Measurements from ENCODE around the gene ARL2BP.
"Not testable (repeated sequence)": the region's sequence is repeated elsewhere in the genome, so short reads cannot be mapped to it uniquely, and the experiment has no call there.

The ARL2BP gene

DNA sequence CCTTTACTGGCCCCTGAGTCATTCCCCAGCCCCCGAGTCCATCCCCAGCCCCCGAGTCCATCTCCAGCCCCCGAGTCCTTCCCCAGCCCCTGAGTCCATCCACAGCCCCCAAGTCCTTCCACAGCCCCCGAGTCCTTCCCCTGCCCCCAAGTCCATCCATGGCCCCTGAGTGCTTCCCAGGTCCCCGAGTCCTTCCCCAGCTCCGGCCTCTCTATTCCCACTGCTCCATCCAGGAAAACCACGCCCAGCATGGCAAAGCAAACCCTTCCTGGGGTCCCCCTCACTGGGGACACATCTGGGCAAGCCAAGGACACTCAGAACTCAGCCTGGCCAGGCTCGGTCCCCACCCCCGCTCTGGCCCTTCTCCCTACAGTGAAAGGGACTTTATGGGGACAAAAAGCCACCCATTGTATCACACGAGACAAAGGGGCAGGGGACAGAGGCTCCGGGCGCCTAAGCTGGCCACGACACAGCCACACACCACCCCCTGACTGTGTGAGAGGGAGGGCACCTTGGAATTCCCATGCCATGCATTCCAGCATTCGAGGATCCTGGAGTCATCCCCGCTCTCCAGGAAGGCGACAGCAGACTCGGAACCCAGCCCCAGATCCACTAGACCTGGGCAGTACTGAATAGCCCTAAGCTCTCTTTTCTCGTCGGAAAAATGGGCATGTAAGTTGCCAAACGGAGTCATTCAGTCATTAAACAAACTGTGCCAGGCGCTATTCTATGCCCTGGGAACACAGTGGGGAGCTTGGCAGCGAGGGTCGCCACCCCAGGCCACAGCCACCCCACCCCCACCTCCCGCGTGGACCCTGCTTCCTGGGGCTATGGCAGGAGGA is 25.4 kb downstream of the ARL2BP start:
- no peaks in the 10 kb centered on the region for H3K36me3 ChIP-seq (ENCODE audit: control insufficient read depth in 2 of 2, insufficient read depth in 2 of 2, low read length in 2 of 2)
- peak overlapping the region in 1 of 2 donors; percentile 10 for H3K9ac ChIP-seq (ENCODE audit: low read depth in 1 of 2, low read length in 2 of 2)
- H3K4me1 ChIP-seq (ENCODE audit: control insufficient read depth in 2 of 2, insufficient read depth in 2 of 2, low read length in 2 of 2), result peaks cover 15 to 39% of the 10 kb centered on the region in 2 donors
- no peak overlapping the region for H3K4me3 ChIP-seq (ENCODE audit: low read length in 2 of 2)
- H3K27me3 ChIP-seq (ENCODE audit: control insufficient read depth in 2 of 2, insufficient read depth in 2 of 2, low read length in 2 of 2), result no peaks in the 10 kb centered on the region
- H3K27ac ChIP-seq (ENCODE audit: low read depth in 2 of 2, low read length in 2 of 2), result no peak overlapping the region
- H3K9me3 ChIP-seq (ENCODE audit: control insufficient read depth in 2 of 2, low read length in 2 of 2), result no peaks in the 10 kb centered on the region

DNA sequence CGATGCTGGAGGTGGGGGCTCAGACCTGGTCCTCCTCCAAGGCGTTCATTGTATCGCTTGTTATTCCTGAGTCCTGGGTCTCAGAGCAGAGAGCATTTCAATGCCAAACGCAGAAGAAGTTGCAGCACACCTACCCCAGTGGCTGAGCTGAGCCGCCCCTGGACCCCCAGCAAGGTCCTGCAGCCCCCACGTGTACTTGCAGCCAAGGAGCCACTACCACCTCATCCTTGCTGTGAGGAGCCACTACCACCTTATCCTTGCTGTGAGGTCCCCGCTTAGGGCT is 25.9 kb downstream of the ARL2BP start:
- no peaks in the 10 kb centered on the region for H3K27me3 ChIP-seq (ENCODE audit: control insufficient read depth in 2 of 2, insufficient read depth in 2 of 2, low read length in 2 of 2)
- H3K9me3 ChIP-seq (ENCODE audit: control insufficient read depth in 2 of 2, low read length in 2 of 2), result no peaks in the 10 kb centered on the region
- H3K27ac ChIP-seq (ENCODE audit: low read depth in 2 of 2, low read length in 2 of 2), result no peak overlapping the region
- H3K36me3 ChIP-seq (ENCODE audit: control insufficient read depth in 2 of 2, insufficient read depth in 2 of 2, low read length in 2 of 2), result no peaks in the 10 kb centered on the region
- H3K9ac ChIP-seq (ENCODE audit: low read depth in 1 of 2, low read length in 2 of 2), result no peak overlapping the region
- H3K4me1 ChIP-seq (ENCODE audit: control insufficient read depth in 2 of 2, insufficient read depth in 2 of 2, low read length in 2 of 2), result peaks cover 12 to 35% of the 10 kb centered on the region in 2 donors
- H3K4me3 ChIP-seq (ENCODE audit: low read length in 2 of 2), result no peak overlapping the region

DNA sequence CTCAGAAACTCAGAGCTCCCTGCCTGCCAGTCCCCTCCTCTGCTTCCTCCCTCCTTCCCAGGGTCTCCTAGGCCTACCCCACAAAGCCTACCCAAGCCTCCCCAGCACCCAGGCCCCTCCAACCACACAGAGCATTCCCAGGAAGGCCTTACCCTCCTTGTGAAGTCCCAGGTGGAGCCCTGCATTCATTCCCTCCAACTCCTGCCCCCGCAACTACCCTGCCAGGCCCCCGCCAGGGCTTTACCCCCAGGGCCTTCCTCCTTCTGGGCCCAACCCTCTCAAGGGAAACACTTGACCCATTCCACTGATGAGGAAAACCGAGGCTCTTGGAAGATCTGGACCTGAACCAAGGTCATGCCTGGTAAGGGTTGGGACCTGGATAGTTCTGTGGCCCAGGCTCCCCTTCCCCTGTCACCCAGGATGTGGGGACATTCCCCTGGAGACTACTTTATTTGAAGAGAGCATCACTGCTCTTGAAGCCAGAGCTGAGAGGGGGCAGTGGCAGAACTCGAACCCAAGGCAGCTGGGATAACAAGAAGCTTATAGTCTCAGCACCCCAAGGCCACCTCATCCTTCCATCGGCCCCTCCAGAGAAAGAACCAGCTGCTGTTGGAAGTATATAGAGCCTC is 26.9 kb downstream of the ARL2BP start:
- H3K27me3 ChIP-seq (ENCODE audit: control insufficient read depth in 2 of 2, insufficient read depth in 2 of 2, low read length in 2 of 2), result no peaks in the 10 kb centered on the region
- no peak overlapping the region for H3K4me3 ChIP-seq (ENCODE audit: low read length in 2 of 2)
- no peaks in the 10 kb centered on the region for H3K9me3 ChIP-seq (ENCODE audit: control insufficient read depth in 2 of 2, low read length in 2 of 2)
- H3K4me1 ChIP-seq (ENCODE audit: control insufficient read depth in 2 of 2, insufficient read depth in 2 of 2, low read length in 2 of 2), result peaks cover 8 to 32% of the 10 kb centered on the region in 2 donors
- H3K36me3 ChIP-seq (ENCODE audit: control insufficient read depth in 2 of 2, insufficient read depth in 2 of 2, low read length in 2 of 2), result no peaks in the 10 kb centered on the region
- H3K9ac ChIP-seq (ENCODE audit: low read depth in 1 of 2, low read length in 2 of 2), result no peak overlapping the region
- no peak overlapping the region for H3K27ac ChIP-seq (ENCODE audit: low read depth in 2 of 2, low read length in 2 of 2)

DNA sequence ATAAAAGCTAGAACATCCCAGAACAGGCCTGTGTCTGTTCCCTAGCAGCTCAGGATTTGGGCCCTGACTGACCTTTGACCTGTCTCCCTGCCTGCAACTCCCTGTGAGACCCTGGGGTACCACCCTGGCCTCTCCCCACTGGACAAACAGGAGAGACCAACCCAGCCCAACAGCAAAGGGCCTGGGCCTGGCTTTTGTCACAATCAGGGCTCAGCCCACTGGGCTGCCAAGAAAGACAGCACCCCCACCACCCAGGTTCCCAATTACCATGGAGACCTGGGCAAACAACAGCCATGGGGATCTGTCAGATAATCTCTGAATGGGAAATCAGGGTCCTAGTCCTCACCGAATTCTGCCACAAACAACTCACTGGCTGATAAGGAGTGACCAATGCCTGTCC is 28.3 kb downstream of the ARL2BP start:
- no peaks in the 10 kb centered on the region for H3K36me3 ChIP-seq (ENCODE audit: control insufficient read depth in 2 of 2, insufficient read depth in 2 of 2, low read length in 2 of 2)
- H3K9me3 ChIP-seq (ENCODE audit: control insufficient read depth in 2 of 2, low read length in 2 of 2), result no peaks in the 10 kb centered on the region
- H3K4me3 ChIP-seq (ENCODE audit: low read length in 2 of 2), result no peak overlapping the region
- H3K9ac ChIP-seq (ENCODE audit: low read depth in 1 of 2, low read length in 2 of 2), result no peak overlapping the region
- no peaks in the 10 kb centered on the region for H3K27me3 ChIP-seq (ENCODE audit: control insufficient read depth in 2 of 2, insufficient read depth in 2 of 2, low read length in 2 of 2)
- no peak overlapping the region for H3K27ac ChIP-seq (ENCODE audit: low read depth in 2 of 2, low read length in 2 of 2)
- H3K4me1 ChIP-seq (ENCODE audit: control insufficient read depth in 2 of 2, insufficient read depth in 2 of 2, low read length in 2 of 2), result peaks cover 9 to 22% of the 10 kb centered on the region in 2 donors

DNA sequence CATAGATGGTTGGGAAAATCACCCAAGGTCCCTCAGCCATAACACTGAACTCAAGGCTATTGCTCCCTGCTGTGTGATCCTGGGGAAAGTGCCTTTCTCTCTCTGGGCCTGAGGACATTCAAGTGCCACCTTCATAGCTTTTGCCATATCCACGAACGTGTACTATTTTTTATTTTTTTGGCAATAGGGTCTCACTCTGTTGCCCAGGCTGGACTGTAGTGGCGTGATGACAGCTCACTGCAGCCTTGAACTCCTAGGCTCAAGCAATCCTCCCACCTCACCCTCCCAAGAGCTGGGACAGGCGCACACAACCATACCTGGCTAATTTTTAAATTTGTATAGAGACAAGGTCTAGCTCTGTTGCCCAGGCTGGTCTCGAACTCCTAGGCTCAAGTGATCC is 28.8 kb downstream of the ARL2BP start:
- no peak overlapping the region for H3K4me3 ChIP-seq (ENCODE audit: low read length in 2 of 2)
- H3K9me3 ChIP-seq (ENCODE audit: control insufficient read depth in 2 of 2, low read length in 2 of 2), result no peaks in the 10 kb centered on the region
- H3K27me3 ChIP-seq (ENCODE audit: control insufficient read depth in 2 of 2, insufficient read depth in 2 of 2, low read length in 2 of 2), result no peaks in the 10 kb centered on the region
- H3K36me3 ChIP-seq (ENCODE audit: control insufficient read depth in 2 of 2, insufficient read depth in 2 of 2, low read length in 2 of 2), result no peaks in the 10 kb centered on the region
- H3K27ac ChIP-seq (ENCODE audit: low read depth in 2 of 2, low read length in 2 of 2), result no peak overlapping the region
- peaks cover 9 to 18% of the 10 kb centered on the region in 2 donors for H3K4me1 ChIP-seq (ENCODE audit: control insufficient read depth in 2 of 2, insufficient read depth in 2 of 2, low read length in 2 of 2)
- no peak overlapping the region for H3K9ac ChIP-seq (ENCODE audit: low read depth in 1 of 2, low read length in 2 of 2)

DNA sequence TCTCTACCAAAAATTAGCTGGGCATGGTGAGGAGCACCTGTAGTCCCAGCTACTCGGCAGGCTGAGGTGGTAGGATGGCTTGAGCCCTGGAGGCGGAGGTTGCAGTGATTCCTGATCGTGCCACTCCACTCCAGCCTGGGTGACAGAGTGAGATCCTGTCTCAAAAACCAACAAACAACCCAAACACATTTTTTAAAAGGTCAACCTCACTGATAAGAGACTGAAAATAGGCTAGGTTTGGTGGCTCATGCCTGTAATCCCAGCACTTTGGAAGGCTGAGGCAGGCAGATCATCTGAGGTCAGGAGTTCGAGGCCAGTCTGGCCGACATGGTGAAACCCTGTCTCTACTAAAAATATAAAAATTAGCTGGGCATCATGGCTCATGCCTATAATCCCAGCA is 30.9 kb downstream of the ARL2BP start:
- H3K4me1 ChIP-seq (ENCODE audit: control insufficient read depth in 2 of 2, insufficient read depth in 2 of 2, low read length in 2 of 2), result peaks cover 6 to 21% of the 10 kb centered on the region in 2 donors
- H3K27me3 ChIP-seq (ENCODE audit: control insufficient read depth in 2 of 2, insufficient read depth in 2 of 2, low read length in 2 of 2); H3K27ac ChIP-seq (ENCODE audit: low read depth in 2 of 2, low read length in 2 of 2); H3K9ac ChIP-seq (ENCODE audit: low read depth in 1 of 2, low read length in 2 of 2); H3K9me3 ChIP-seq (ENCODE audit: control insufficient read depth in 2 of 2, low read length in 2 of 2); H3K4me3 ChIP-seq (ENCODE audit: low read length in 2 of 2); H3K36me3 ChIP-seq (ENCODE audit: control insufficient read depth in 2 of 2, insufficient read depth in 2 of 2, low read length in 2 of 2): not testable (repeated sequence)

DNA sequence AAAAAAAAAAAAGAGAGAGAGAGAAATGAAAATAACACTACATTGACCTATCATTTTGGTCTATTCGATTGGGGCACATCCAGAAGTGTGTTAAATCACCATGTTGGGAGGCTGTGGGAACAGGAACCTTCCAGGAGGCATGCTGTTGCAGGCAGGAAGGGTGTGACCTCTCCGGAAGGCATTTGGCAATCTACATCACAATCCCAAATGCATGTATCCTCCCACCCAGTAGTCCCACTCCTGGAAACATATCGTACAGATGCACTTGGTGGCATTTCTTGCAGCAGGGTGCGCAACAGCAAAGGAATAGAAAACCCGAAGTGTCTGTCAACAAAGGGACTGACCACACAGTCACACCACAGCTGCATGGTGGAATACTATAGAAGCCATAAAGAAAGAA is 31.5 kb downstream of the ARL2BP start:
- Histone ChIP-seq H3K4me1 (ENCODE audit: control insufficient read depth in 2 of 2, insufficient read depth in 2 of 2, low read length in 2 of 2) (peaks cover 6 to 21% of the 10 kb centered on the region in 2 donors), H3K9me3 (ENCODE audit: control insufficient read depth in 2 of 2, low read length in 2 of 2) (no peaks in the 10 kb centered on the region), H3K27me3 (ENCODE audit: control insufficient read depth in 2 of 2, insufficient read depth in 2 of 2, low read length in 2 of 2) (no peaks in the 10 kb centered on the region), H3K27ac (ENCODE audit: low read depth in 2 of 2, low read length in 2 of 2) (no peak overlapping the region), H3K36me3 (ENCODE audit: control insufficient read depth in 2 of 2, insufficient read depth in 2 of 2, low read length in 2 of 2) (no peaks in the 10 kb centered on the region), H3K9ac (ENCODE audit: low read depth in 1 of 2, low read length in 2 of 2) (no peak overlapping the region), H3K4me3 (ENCODE audit: low read length in 2 of 2) (no peak overlapping the region)

DNA sequence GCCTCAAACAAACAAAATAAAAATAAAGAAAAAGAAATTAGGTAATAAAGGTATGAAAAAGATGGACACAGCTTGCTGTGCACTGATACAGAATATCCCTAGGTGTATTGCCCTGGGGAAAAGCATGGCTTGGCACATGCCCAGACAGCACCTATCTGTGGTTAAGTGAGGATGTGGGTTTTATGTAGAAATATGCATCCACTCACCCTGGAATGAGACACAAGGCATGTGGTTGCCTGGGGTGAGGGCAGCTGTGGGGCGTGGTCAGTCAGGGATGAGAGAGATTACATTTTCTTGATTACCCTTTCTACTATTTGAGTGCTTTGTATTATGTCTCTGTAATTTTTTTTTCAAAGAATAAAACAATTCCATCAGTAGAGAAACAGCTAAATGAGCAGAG is 32.5 kb downstream of the ARL2BP start:
- H3K4me3 ChIP-seq (ENCODE audit: low read length in 2 of 2), result no peak overlapping the region
- no peak overlapping the region for H3K27ac ChIP-seq (ENCODE audit: low read depth in 2 of 2, low read length in 2 of 2)
- no peaks in the 10 kb centered on the region for H3K36me3 ChIP-seq (ENCODE audit: control insufficient read depth in 2 of 2, insufficient read depth in 2 of 2, low read length in 2 of 2)
- H3K4me1 ChIP-seq (ENCODE audit: control insufficient read depth in 2 of 2, insufficient read depth in 2 of 2, low read length in 2 of 2), result peaks cover 6 to 21% of the 10 kb centered on the region in 2 donors
- no peaks in the 10 kb centered on the region for H3K9me3 ChIP-seq (ENCODE audit: control insufficient read depth in 2 of 2, low read length in 2 of 2)
- no peak overlapping the region for H3K9ac ChIP-seq (ENCODE audit: low read depth in 1 of 2, low read length in 2 of 2)
- H3K27me3 ChIP-seq (ENCODE audit: control insufficient read depth in 2 of 2, insufficient read depth in 2 of 2, low read length in 2 of 2), result no peaks in the 10 kb centered on the region

DNA sequence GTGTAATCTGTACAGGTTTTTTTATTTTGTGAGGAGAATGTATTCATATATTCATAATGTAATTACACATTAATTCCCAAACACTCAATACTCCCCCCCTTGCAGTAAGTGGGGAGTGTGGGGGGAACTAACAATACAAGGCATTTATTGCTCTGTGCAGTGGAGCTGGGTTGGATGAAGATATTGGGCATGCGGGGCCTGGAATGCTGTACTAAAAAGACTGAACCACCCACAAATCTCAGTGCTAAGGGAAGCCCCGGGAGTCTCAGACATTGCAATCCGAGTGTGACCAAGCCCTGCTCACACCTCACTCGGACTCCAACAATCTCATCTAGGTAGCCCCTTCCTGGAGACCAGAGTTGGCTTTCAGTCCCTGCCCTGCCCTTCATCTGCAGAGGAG is 33.4 kb downstream of the ARL2BP start:
- peaks cover 0 to 2% of the 10 kb centered on the region in 2 donors for H3K27me3 ChIP-seq (ENCODE audit: control insufficient read depth in 2 of 2, insufficient read depth in 2 of 2, low read length in 2 of 2)
- no peak overlapping the region for H3K4me3 ChIP-seq (ENCODE audit: low read length in 2 of 2)
- H3K4me1 ChIP-seq (ENCODE audit: control insufficient read depth in 2 of 2, insufficient read depth in 2 of 2, low read length in 2 of 2), result peaks cover 6 to 22% of the 10 kb centered on the region in 2 donors
- no peaks in the 10 kb centered on the region for H3K36me3 ChIP-seq (ENCODE audit: control insufficient read depth in 2 of 2, insufficient read depth in 2 of 2, low read length in 2 of 2)
- H3K9me3 ChIP-seq (ENCODE audit: control insufficient read depth in 2 of 2, low read length in 2 of 2), result no peaks in the 10 kb centered on the region
- H3K9ac ChIP-seq (ENCODE audit: low read depth in 1 of 2, low read length in 2 of 2), result no peak overlapping the region
- H3K27ac ChIP-seq (ENCODE audit: low read depth in 2 of 2, low read length in 2 of 2), result no peak overlapping the region

DNA sequence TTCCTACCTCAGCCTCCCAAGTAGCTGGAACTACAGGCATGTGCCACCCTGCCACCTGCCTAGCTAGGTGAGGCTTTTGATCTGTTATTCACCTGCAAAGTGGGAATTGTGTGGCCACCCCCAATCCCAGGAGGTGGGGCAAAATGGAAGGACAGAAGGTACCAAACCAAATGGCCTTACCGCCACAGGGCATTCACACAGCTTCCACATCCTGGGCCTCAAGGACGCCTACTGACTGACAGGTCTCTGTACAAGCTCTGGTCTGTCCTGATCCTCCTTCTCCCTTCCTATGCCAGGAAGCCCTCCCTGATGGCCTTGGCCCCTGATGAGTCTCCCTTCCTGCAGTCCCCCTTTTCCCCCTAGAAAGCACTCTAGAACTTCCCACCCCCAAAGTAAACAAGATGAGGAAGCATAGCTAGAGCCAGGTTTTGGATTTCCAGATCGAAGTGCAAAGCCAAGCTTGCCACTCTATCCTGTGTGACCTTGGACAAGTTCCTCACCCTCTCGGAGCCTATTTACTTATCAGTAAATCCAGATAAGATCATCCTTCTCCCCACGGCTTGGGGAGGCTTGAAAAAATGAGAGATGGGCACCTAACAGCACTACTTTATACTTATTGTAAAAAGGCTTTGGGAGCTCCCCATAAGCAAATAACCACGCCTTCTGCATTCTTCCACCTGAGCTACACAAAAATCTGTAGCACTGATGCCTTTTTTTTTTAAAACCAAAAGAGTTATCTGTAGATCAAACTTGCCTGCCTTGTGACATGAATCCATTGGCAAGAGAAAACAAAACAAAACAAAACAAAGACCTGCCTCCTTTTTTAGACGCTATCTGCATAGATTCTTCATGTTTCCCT is 35.0 kb downstream of the ARL2BP start:
- Histone ChIP-seq H3K9ac (ENCODE audit: low read depth in 1 of 2, low read length in 2 of 2) (no peak overlapping the region), H3K36me3 (ENCODE audit: control insufficient read depth in 2 of 2, insufficient read depth in 2 of 2, low read length in 2 of 2) (no peaks in the 10 kb centered on the region), H3K27me3 (ENCODE audit: control insufficient read depth in 2 of 2, insufficient read depth in 2 of 2, low read length in 2 of 2) (peaks cover 0 to 2% of the 10 kb centered on the region in 2 donors), H3K4me1 (ENCODE audit: control insufficient read depth in 2 of 2, insufficient read depth in 2 of 2, low read length in 2 of 2) (peaks cover 16 to 21% of the 10 kb centered on the region in 2 donors), H3K9me3 (ENCODE audit: control insufficient read depth in 2 of 2, low read length in 2 of 2) (no peaks in the 10 kb centered on the region), H3K4me3 (ENCODE audit: low read length in 2 of 2) (no peak overlapping the region), H3K27ac (ENCODE audit: low read depth in 2 of 2, low read length in 2 of 2) (no peak overlapping the region)
